Neutrophil (primary cell): ENCODE results near the gene CRYBA1.

Source experiments
- H3K27ac ChIP-seq: fragments of 200-600 bp; sonication (generic); 2 replicates; pipeline ENCODE4 v1.5.1; 2016; ENCODE audit warnings: mild to moderate bottlenecking, moderate library complexity
- H3K27me3 ChIP-seq: fragments of 200-600 bp; sonication (generic); 2 replicates; pipeline ENCODE4 v1.6.0; 2016; ENCODE audit warnings: mild to moderate bottlenecking
- H3K36me3 ChIP-seq: fragments of 200-600 bp; sonication (generic); 2 replicates; pipeline ENCODE4 v1.5.1; 2017
- H3K4me1 ChIP-seq, 2 experiments: fragments of 200-600 bp in 1 of 2; sonication (generic) in 1 of 2; 1 replicate in 1 of 2; 2 replicates in 1 of 2; pipeline versions ENCODE4 v1.5.1 to v1.6.1; 2013 to 2016; ENCODE audit warnings: low read depth in 1 of 2, low read length in 1 of 2, mild to moderate bottlenecking in 1 of 2, moderate library complexity in 1 of 2; ENCODE audit not compliant: control insufficient read depth in 1 of 2, insufficient read depth in 1 of 2
- H3K4me3 ChIP-seq, 2 experiments: fragments of 200-600 bp in 1 of 2; sonication (generic) in 1 of 2; 1 replicate in 1 of 2; 2 replicates in 1 of 2; pipeline ENCODE4 v1.5.1; 2013 to 2016; ENCODE audit warnings: low read depth in 1 of 2, low read length in 1 of 2, mild to moderate bottlenecking in 1 of 2, moderate library complexity in 1 of 2
- H3K9me3 ChIP-seq: fragments of 200-600 bp; sonication (generic); 2 replicates; pipeline ENCODE4 v1.5.1; 2016
- TF ChIP-seq, protein P1 (sequence below): fragments of 200-600 bp; sonication (generic); IDR thresholded peaks from 2 replicates; pipeline ENCODE4 v1.5.1; 2016; ENCODE audit warnings: antibody characterized with exemption

The CRYBA1 gene

DNA sequence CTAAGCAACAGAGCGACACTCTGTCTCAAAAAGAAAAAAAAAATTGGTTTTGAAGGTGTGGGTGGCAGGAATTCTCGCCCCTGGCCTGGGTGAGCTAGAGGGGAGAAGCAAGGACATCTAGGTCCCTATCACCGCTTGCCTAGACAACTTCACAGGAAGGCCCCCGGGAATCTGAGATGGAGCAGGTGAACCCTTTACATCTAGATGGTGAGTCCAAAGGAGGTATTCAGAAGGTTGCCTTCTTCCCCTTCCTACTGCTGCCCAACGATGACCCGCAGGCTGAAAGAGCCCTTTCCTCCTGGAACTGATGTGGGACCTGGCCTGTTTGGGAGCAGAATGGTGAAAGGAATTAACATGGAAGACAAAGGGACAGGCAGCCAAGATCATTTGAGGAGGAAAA, 1.3 kb upstream of the CRYBA1 start:
- H3K4me3 ChIP-seq = no peak overlapping the region
- H3K27me3 ChIP-seq = no peaks in the 10 kb centered on the region
- no peaks in the 10 kb centered on the region for H3K9me3 ChIP-seq
- H3K4me1 ChIP-seq = peaks cover 14 to 23% of the 10 kb centered on the region in 2 experiments
- TF ChIP-seq, protein P1, sequence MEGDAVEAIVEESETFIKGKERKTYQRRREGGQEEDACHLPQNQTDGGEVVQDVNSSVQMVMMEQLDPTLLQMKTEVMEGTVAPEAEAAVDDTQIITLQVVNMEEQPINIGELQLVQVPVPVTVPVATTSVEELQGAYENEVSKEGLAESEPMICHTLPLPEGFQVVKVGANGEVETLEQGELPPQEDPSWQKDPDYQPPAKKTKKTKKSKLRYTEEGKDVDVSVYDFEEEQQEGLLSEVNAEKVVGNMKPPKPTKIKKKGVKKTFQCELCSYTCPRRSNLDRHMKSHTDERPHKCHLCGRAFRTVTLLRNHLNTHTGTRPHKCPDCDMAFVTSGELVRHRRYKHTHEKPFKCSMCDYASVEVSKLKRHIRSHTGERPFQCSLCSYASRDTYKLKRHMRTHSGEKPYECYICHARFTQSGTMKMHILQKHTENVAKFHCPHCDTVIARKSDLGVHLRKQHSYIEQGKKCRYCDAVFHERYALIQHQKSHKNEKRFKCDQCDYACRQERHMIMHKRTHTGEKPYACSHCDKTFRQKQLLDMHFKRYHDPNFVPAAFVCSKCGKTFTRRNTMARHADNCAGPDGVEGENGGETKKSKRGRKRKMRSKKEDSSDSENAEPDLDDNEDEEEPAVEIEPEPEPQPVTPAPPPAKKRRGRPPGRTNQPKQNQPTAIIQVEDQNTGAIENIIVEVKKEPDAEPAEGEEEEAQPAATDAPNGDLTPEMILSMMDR = no peak
- H3K36me3 ChIP-seq = no peaks in the 10 kb centered on the region
- no peak overlapping the region for H3K27ac ChIP-seq

DNA sequence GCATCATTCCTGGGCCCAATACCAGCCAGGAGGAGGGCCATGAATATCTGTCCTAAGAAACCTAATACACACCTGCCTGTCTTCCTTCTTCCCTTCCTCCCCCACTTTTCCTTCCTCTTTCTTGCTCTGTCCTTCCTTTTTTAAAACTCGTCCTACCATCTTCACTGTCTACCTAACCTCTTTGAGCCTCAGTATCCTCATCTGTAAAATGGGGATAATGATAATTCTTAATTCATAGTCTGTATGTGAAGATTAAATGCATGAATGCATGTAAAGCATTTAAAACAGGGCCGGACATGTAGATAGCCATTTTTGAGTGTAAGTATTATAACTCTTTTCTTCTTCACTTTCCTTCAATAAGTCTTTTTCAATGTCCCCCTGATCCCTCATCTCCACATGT, 560 bp downstream of the CRYBA1 start:
- H3K4me1 ChIP-seq = peaks cover 7 to 12% of the 10 kb centered on the region in 2 experiments
- TF ChIP-seq, protein P1 = no peak
- no peak overlapping the region for H3K4me3 ChIP-seq
- no peaks in the 10 kb centered on the region for H3K27me3 ChIP-seq
- H3K36me3 ChIP-seq = no peaks in the 10 kb centered on the region
- no peak overlapping the region for H3K27ac ChIP-seq
- H3K9me3 ChIP-seq = no peaks in the 10 kb centered on the region

DNA sequence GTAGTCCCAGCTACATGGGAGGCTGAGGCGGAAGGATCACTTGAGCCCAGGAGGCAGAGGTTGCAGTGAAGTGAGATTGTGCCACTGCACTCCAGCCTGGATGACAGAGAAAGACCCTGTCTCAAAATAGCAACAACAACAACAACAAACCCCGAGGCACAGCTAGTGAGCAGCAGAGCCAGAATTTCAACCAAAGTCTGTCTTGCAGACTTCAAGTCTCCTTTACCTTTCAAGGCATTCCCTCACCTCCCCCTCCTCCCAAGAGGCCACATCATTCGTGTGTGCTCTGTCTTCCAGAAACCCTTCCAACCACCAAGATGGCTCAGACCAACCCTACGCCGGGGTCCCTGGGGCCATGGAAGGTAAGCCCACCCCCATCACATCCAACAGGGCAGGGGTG, 2.2 kb downstream of the CRYBA1 start:
- TF ChIP-seq, protein P1 = no peak
- Histone ChIP-seq H3K4me1 (peaks cover 7 to 12% of the 10 kb centered on the region in 2 experiments), H3K9me3 (no peaks in the 10 kb centered on the region)

DNA sequence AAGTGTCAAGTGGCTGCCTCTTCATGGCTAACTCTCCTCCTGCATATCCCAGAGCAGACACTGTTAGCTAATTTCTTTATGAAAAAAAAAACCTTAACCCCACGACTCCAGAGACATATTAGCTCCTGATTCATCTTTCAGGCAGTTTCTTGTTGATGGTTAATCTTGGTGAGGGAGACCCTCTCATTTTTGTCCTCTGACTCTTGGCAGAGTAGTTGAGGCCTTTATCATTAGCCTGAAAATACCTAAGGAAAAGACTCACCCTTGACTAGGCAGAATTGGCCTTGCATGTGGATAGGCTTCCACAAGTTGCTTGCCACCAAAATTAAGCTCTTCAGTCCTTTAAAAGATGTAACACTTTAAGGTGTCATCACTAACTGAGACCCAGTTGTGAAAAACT, 4.0 kb downstream of the CRYBA1 start:
- peak overlapping the region; percentile 25 for H3K27ac ChIP-seq
- H3K36me3 ChIP-seq = peaks cover 11% of the 10 kb centered on the region
- TF ChIP-seq, protein P1 = no peak
- no peaks in the 10 kb centered on the region for H3K27me3 ChIP-seq
- no peaks in the 10 kb centered on the region for H3K9me3 ChIP-seq
- no peak overlapping the region for H3K4me3 ChIP-seq
- peaks cover 15 to 17% of the 10 kb centered on the region in 2 experiments for H3K4me1 ChIP-seq

More for the DNA sequence above, 2.2 kb downstream of the CRYBA1 start:
- Histone ChIP-seq H3K4me3 (no peak overlapping the region), H3K27me3 (no peaks in the 10 kb centered on the region), H3K36me3 (peaks cover under 1% of the 10 kb centered on the region), H3K27ac (no peak overlapping the region)

DNA sequence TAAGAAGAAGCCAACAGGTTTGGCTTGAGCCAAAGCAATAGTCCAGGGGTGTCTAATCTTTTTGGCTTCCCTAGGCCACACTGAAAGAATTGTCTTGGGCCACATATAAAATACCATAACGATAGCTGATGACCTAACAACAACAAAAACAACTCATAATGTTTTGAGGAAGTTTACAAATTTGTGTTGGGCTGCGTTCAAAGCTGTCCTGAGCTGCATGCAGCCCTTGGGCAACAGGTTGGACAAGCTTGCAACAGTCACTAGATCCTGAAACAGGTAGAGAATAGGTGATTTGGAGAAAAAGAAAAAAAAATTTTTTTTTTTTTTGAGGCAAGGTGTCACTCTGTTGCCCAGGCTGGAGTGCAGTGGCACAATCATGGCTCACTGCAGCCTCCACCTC, 4.5 kb downstream of the CRYBA1 start:
- Histone ChIP-seq H3K4me3 (no peak overlapping the region), H3K9me3 (no peaks in the 10 kb centered on the region), H3K27me3 (no peaks in the 10 kb centered on the region), H3K27ac (peak overlapping the region; percentile 25), H3K4me1 (peaks cover 20 to 21% of the 10 kb centered on the region in 2 experiments), H3K36me3 (peaks cover 11% of the 10 kb centered on the region)
- TF ChIP-seq, protein P1 = no peak
